GM19023 (cell line): ENCODE measurements around the gene PLCH2.

Source experiments
- ATAC-seq: cut with Tn5 transposase; IDR thresholded peaks from one replicate; pipeline ENCODE4 v1.9.1; 2021; ENCODE audit warnings: mild to moderate bottlenecking, moderate library complexity; ENCODE audit not compliant: unreplicated experiment

PLCH2 gene

DNA sequence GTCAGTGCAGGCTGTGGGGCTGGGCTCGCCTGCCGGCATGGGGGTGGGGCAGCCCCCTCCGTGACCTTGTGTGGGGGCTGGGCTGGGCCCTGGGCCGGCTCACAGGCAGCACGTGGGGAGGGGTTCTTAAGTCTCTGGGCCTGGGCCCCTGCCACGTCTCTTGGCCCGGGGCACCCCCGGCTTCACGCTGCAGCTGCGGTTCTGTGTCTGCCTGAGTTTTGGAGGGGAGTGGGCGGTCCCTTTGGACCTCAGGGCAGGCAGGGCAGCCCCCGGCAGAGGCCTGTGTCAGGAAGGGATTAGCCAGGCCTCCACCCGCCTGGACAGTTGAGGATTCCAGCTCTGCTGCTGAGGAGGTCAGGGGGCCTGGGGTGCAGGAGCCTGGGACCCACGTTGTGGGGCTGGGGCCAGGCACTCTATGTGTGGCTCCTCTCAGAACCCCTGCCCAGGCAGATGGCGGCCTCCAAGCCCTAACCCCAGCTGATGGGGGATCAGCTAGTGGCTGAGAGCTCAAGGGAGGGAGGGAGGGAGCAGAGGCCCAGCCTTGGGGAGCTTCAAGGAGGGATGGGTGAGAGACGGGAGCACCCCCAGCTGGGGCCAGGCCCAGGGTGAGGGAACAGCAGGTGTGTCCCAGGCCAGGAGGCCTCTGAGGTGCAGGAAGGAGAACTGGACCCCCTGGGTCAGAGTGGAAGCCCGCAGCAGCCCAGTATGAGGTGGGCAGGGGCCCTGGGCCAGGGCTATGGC lies 1.8 kb upstream of the PLCH2 start:
- ATAC-seq = no peak

DNA sequence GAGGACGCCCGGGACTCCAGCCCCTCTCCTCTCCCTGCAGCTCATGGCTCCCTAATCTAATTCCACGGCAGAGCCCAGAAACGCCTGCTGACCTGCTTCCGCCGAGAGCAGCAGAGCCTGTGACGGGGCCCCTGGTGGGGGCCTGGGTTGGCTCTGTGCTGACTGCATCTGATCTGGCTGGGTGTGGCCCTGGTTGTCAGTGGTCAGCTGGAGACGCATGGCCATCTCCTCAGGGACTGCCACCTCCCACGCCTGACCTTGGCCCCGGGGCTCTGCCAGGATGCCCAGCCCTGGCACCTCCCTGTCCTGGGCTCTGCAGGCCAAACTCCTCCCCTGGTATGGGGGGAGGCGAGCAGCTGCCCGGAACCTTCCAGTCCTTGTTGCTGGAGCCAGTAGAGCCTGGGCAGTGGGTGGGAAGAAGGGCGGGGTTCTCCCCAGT lies 1.1 kb upstream of the PLCH2 start:
- ATAC-seq = no peak

DNA sequence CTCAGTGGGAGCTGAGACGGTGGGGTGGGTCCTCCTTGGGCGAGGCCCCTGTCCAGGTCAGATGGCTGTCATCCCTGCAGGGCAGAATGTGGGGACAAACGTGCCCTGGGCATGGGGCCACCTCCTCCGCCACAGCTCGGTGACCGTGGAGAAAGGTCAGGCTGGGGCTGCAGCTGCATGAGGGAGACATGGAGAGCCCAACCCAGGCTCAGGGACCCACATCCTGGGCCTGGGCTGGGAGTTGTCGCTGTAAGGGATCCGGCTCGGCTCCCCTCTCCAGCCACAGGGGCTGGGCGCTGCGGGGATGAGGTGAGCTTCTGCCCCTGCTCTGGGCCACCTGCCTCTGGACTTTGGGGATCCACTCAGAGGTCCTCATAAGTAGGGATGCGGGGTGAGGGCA lies 518 bp upstream of the PLCH2 start:
- no peak for ATAC-seq

GRCh38 chr1:2477309-2477708 lies 1.2 kb downstream of the PLCH2 start:
- ATAC-seq = no peak

GRCh38 chr1:2477791-2478499 lies 1.9 kb downstream of the PLCH2 start:
- no peak for ATAC-seq

DNA sequence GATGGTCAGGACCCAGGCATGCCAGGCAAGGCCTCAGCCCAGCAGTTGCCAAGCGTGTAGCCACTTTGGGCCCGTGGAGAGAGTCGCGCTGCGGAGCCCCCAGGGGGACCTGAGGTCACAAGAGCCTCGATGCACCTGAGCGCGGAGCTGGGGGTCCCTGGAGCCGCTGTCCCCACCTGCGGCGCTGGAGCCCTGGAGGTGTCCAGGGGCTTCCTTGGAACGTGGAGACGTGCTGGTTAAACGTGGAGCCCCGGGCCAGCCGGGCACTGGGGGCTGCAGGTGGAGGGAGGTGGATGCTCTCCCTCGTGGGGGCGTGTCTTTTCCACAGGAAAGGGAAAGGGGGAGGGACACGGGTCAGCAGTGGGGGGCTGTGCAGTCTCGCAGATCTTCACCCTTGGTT lies 3.1 kb downstream of the PLCH2 start:
- no peak for ATAC-seq

- no peak for ATAC-seq
Measured at GRCh38 chr1:2479618-2480017, 3.5 kb downstream of the PLCH2 start.

DNA sequence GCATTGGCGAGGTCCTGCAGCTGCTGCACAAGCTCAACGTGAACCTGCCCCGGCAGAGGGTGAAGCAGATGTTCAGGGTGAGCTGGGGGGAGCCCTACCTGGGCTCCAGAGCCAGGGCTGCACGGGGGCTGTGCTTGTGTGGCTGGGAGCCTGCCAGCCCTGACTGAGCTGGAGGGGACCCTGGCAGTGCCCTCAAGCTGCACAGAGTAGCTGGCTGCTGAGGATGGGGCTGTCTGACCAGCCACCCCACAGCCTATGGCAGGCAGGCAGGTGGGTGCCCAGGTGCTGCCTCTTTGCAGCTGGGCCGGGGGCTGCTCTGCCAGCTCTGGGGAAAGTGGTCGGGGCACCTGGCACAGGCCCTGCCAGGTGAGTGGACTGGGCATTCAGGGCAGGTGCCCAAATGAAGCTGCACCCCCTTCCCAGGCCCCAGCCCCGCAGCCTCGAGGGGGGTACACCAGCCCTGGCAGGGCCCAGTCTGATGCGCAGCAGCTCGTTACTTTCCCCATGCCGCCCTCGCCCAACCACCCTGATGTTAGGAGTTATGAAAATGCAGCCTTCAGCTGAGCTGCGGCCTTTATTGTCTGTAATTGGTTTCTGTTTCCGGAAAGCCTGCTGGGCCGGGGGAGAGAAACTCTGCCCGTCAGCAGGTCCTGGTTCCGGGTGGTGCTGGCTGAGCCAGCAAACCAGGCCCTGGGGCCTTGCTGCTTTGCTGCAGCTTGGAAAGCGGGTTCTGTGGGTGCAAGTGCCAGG lies 4.3 kb downstream of the PLCH2 start:
- ATAC-seq = no peak

DNA sequence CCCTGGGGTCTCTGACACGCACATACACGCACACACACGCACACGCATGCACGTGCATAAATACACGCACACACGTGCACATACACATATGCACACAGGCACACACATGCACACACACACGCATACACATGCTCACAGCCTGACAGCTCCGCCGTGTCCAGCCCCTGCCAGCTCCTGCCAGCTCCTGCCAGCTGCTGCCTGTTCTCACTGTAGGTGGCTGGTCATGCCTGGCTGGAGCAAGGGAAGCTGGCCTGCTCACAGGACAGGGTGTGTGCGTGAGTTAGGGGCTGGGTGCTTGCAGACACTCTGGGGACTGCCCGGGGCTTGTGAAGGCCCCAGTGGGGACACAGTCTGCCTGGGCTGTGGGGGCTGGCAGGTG lies 4.9 kb downstream of the PLCH2 start:
- no peak for ATAC-seq

DNA sequence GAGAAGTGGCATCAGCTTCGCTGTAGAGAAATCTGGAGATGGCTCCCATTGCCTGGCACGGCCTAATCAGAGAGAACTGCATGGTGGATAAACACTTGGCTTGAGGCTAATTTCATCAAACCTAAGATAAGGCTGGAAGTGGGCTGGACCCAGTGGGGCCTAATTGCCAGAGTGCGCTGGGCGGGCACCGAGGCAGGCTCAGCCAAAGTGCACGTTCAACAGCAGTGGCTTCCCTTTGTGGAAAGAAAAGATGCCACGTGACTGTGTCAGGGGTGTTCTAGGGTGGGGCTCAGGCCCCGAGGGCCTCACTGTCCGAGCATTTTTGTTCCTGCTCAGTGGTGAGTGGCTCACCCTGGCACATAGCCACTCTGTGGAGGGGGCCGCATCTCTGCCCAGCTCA lies 5.8 kb downstream of the PLCH2 start:
- ATAC-seq = no peak

- ATAC-seq = no peak
Measured at GRCh38 chr1:2482588-2482987, 6.5 kb downstream of the PLCH2 start.

- ATAC-seq = no peak
Measured at GRCh38 chr1:2483026-2483425, 6.9 kb downstream of the PLCH2 start.

DNA sequence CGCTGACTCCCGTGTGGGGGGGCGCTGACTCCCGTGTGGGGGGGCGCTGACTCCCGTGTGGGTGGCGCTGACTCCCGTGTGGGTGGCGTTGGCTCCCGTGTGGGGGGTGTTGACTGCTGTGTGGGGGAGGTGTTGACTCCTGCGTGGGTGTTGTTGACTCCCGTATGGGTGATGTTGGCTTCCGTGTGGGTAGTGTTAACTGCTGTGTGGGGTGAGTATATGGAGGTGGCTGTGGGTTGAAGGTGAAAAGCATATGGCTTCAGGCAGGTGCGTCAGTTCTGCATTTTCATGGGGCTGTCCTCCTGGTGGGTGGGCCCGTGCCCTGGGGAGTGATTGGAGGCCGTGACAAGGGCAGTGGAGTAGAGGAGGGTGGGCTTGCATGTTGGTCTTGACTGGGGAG lies 7.9 kb downstream of the PLCH2 start:
- no peak for ATAC-seq

GRCh38 chr1:2486041-2486440 lies 10.0 kb downstream of the PLCH2 start:
- ATAC-seq = no peak

GRCh38 chr1:2486558-2486957 lies 10.5 kb downstream of the PLCH2 start:
- no peak for ATAC-seq

- ATAC-seq = no peak
Measured at GRCh38 chr1:2488688-2489087, 12.6 kb downstream of the PLCH2 start.

DNA sequence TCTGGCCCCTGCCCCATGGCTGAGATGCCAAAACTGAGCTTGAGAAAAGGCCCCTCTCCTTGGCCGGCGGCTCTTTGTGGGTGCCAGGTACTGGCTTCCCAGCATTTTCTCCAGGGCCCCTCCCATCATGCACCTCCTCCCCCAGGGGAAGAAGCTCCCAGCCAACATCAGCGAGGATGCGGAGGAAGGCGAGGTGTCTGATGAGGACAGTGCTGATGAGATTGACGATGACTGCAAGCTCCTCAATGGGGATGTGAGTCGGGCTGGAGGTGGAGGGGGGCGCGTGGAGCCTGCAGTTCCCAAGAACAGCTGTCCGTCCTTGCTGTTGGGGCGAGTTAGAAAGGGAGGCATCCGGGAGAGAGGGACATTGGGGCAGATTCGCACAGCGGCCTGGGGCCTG lies 13.5 kb downstream of the PLCH2 start:
- no peak for ATAC-seq

DNA sequence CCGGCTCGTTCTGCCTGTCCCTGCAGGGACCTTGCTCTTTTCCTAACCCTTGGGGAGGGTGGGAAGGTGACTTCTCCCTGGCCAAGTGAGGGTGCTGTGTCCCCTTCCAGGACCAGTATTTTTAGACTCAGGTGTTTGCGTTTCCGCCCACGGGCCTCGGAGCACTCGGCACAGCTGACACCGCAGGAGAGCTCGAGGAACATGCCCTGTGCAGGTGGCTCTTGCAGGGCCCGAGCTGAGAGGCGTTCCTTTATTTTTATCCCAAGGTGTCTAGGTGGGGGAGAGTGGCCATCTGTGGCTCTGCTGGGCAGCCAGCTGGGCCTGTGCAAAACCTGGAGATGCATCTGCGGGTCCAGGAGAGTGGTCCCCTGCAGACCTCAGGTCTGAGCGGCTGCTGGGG lies 16.0 kb downstream of the PLCH2 start:
- ATAC-seq = no peak

GRCh38 chr1:2493218-2493617 lies 17.1 kb downstream of the PLCH2 start:
- no peak for ATAC-seq

GRCh38 chr1:2493691-2494322 lies 17.7 kb downstream of the PLCH2 start:
- ATAC-seq = no peak

DNA sequence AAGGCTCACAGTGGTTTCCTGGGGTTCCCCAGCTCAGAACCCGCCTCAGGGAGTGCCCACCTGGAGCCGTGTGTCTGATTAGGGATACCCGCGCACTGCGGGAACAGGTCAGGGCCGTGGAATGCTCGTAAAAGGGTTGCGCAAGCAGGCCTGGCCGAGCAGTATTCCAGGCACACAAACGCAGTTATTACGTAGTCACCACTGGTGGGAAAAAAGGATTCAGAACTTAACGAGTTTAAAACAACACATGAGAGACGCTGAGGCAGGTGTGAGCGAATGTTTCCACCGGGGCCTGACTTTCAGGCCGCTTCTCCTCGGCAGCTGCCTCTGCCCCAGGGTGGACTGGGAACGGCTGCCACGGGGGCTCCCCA lies 18.2 kb downstream of the PLCH2 start:
- ATAC-seq = no peak

DNA sequence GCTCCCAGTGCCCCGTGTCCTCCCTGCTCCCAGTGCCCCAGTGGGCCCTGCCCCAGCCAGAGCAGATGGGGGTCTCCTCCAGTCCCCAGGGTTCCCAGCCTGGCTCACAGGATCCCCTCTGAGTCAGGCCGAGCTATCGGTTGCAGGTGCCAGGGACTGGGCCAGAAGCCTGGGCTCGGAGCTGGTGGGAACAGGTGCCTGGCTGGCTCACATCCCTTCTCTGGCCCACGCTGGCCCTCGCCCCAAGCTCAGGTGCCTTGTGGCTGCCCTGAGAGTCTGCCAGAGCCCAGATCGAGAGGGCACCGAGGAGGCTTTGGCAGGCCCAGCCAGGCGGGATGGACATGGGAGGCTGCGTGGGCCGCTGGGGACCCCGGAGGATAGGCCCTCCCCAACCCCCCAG lies 18.9 kb downstream of the PLCH2 start:
- ATAC-seq = no peak
